A204.1 (cell line): ENCODE measurements around the gene TIMM21.

Source experiments
- FAIRE-seq: peaks from 2 replicates; lab custom pipeline; 2012; peaks lifted over from hg19 to GRCh38; lab: Jason Lieb, UNC

Gene TIMM21

GRCh38 chr18:74148543-74149070, 284 bp downstream of the TIMM21 start:
- no peak for FAIRE-seq

- FAIRE-seq = no peak
These were observed 1.6 kb downstream of the TIMM21 start for GRCh38 chr18:74149878-74150277.

GRCh38 chr18:74152270-74152669, 3.9 kb downstream of the TIMM21 start:
- no peak for FAIRE-seq

GRCh38 chr18:74152857-74153256, 4.5 kb downstream of the TIMM21 start:
- FAIRE-seq = no peak

- FAIRE-seq = no peak
These were observed 5.1 kb downstream of the TIMM21 start for GRCh38 chr18:74153377-74153776.

- no peak for FAIRE-seq
These were observed 5.5 kb downstream of the TIMM21 start for GRCh38 chr18:74153793-74154192.

- no peak for FAIRE-seq
These were observed 6.4 kb downstream of the TIMM21 start for GRCh38 chr18:74154716-74155115.

- FAIRE-seq = no peak
These were observed 7.0 kb downstream of the TIMM21 start for GRCh38 chr18:74155276-74155675.

- no peak for FAIRE-seq
These were observed 14.8 kb downstream of the TIMM21 start for GRCh38 chr18:74163019-74163660.

- FAIRE-seq = no peak
These were observed 18.1 kb downstream of the TIMM21 start for GRCh38 chr18:74166386-74166785.

- no peak for FAIRE-seq
These were observed 23.7 kb downstream of the TIMM21 start for GRCh38 chr18:74171910-74172606.

- FAIRE-seq = no peak
These were observed 24.5 kb downstream of the TIMM21 start for GRCh38 chr18:74172697-74173433.

GRCh38 chr18:74173434-74173750, 25.1 kb downstream of the TIMM21 start:
- no peak for FAIRE-seq

- FAIRE-seq = no peak
These were observed 27.3 kb downstream of the TIMM21 start for GRCh38 chr18:74175658-74176057.

GRCh38 chr18:74178884-74179283, 30.6 kb downstream of the TIMM21 start:
- no peak for FAIRE-seq

GRCh38 chr18:74179623-74180199, 31.4 kb downstream of the TIMM21 start:
- FAIRE-seq = no peak

GRCh38 chr18:74182335-74182734, 34.0 kb downstream of the TIMM21 start:
- no peak for FAIRE-seq

- no peak for FAIRE-seq
These were observed 34.8 kb downstream of the TIMM21 start for GRCh38 chr18:74183130-74183529.

GRCh38 chr18:74184875-74185274, 36.6 kb downstream of the TIMM21 start:
- no peak for FAIRE-seq

- FAIRE-seq = no peak
These were observed 37.5 kb downstream of the TIMM21 start for GRCh38 chr18:74185860-74186259.

GRCh38 chr18:74186661-74187060, 38.3 kb downstream of the TIMM21 start:
- FAIRE-seq = no peak

GRCh38 chr18:74190086-74190485, 41.8 kb downstream of the TIMM21 start:
- FAIRE-seq = no peak

- no peak for FAIRE-seq
These were observed 43.3 kb downstream of the TIMM21 start for GRCh38 chr18:74191577-74191976.
